H9 (cell line): ENCODE results near the gene GPR62. TPM values are rescaled to one million over a fixed set of nuclear protein-coding genes. Genes with fewer than 3 reads are reported as not detected.

Experiments used
- DNase-seq: peaks from one replicate; pipeline ENCODE4 v3.0.0-alpha.2; 2017
- H2AFZ ChIP-seq: one replicate; pipeline ENCODE4 v1.6.1; 2013; ENCODE audit warnings: mild to moderate bottlenecking, low read length, control low read depth, moderate library complexity
- H2AK5ac ChIP-seq: 2 replicates; pipeline ENCODE4 v1.6.1; 2013; ENCODE audit warnings: low read length, control low read depth, mixed read lengths; ENCODE audit not compliant: insufficient read length
- H2BK120ac ChIP-seq: one replicate; pipeline ENCODE4 v1.6.1; 2013; ENCODE audit warnings: low read depth, mild to moderate bottlenecking, low read length, control low read depth, inconsistent platforms; ENCODE audit not compliant: poor library complexity, severe bottlenecking
- H2BK12ac ChIP-seq: 2 replicates; pipeline ENCODE4 v1.6.1; 2013; ENCODE audit warnings: low read length, control low read depth, mixed read lengths, low read depth; ENCODE audit not compliant: insufficient read length
- H2BK15ac ChIP-seq: 2 replicates; pipeline ENCODE4 v1.6.1; 2013; ENCODE audit warnings: low read depth, low read length, control low read depth
- H2BK20ac ChIP-seq: one replicate; pipeline ENCODE4 v1.6.1; 2013; ENCODE audit warnings: low read depth, mild to moderate bottlenecking, low read length, control low read depth, inconsistent platforms; ENCODE audit not compliant: poor library complexity, severe bottlenecking
- H2BK5ac ChIP-seq: 2 replicates; pipeline ENCODE4 v1.6.1; 2013; ENCODE audit warnings: low read length, control low read depth, mixed read lengths; ENCODE audit not compliant: insufficient read length
- H3K14ac ChIP-seq: 2 replicates; pipeline ENCODE4 v1.6.1; 2013; ENCODE audit warnings: low read length, control low read depth; ENCODE audit not compliant: insufficient read depth
- H3K18ac ChIP-seq: 2 replicates; pipeline ENCODE4 v1.6.1; 2013; ENCODE audit warnings: low read depth, mild to moderate bottlenecking, mixed read lengths, low read length, control low read depth; ENCODE audit not compliant: insufficient read length
- H3K23ac ChIP-seq: 2 replicates; pipeline ENCODE4 v1.6.1; 2013; ENCODE audit warnings: low read length, control low read depth, mixed read lengths, low read depth; ENCODE audit not compliant: insufficient read length
- H3K23me2 ChIP-seq: 2 replicates; pipeline ENCODE4 v1.6.1; 2013; ENCODE audit warnings: low read depth, mild to moderate bottlenecking, mixed read lengths, low read length, control low read depth; ENCODE audit not compliant: insufficient read length, poor library complexity, severe bottlenecking
- H3K27ac ChIP-seq: 2 replicates; pipeline ENCODE4 v1.5.1; 2013; ENCODE audit warnings: low read length, control low read depth, mixed read lengths, low read depth; ENCODE audit not compliant: insufficient read length
- H3K27me3 ChIP-seq: 2 replicates; pipeline ENCODE4 v1.6.1; 2013; ENCODE audit warnings: low read length, control low read depth, inconsistent platforms; ENCODE audit not compliant: insufficient read depth
- H3K4ac ChIP-seq: 2 replicates; pipeline ENCODE4 v1.6.1; 2013; ENCODE audit warnings: low read depth, mild to moderate bottlenecking, control low read depth, inconsistent platforms, low read length, moderate library complexity
- H3K4me1 ChIP-seq: 2 replicates; pipeline ENCODE4 v1.6.1; 2013; ENCODE audit warnings: low read length, control low read depth, inconsistent platforms; ENCODE audit not compliant: insufficient read depth
- H3K4me2 ChIP-seq: 2 replicates; pipeline ENCODE4 v1.6.1; 2013; ENCODE audit warnings: low read length, control low read depth, mixed read lengths; ENCODE audit not compliant: insufficient read length, insufficient read depth
- H3K56ac ChIP-seq: 2 replicates; pipeline ENCODE4 v1.6.1; 2013; ENCODE audit warnings: low read depth, mild to moderate bottlenecking, mixed read lengths, low read length, control low read depth; ENCODE audit not compliant: insufficient read length
- H3K79me1 ChIP-seq: 2 replicates; pipeline ENCODE4 v1.6.1; 2013; ENCODE audit warnings: low read depth, mild to moderate bottlenecking, moderate library complexity, low read length, control low read depth, inconsistent platforms; ENCODE audit not compliant: insufficient read depth, poor library complexity, severe bottlenecking
- H3K79me2 ChIP-seq: 2 replicates; pipeline ENCODE4 v1.6.1; 2013; ENCODE audit warnings: low read length, control low read depth, inconsistent platforms; ENCODE audit not compliant: insufficient read depth
- H3K9ac ChIP-seq: 2 replicates; pipeline ENCODE4 v1.6.1; 2013; ENCODE audit warnings: low read length, control low read depth, mixed read lengths; ENCODE audit not compliant: insufficient read length; ENCODE audit errors: extremely low read depth
- H3K9me3 ChIP-seq: one replicate; pipeline ENCODE4 v1.6.1; 2013; ENCODE audit warnings: low read depth, low read length, inconsistent platforms; ENCODE audit not compliant: control insufficient read depth
- H3T11ph ChIP-seq: one replicate; pipeline ENCODE4 v1.6.1; 2013; ENCODE audit warnings: mild to moderate bottlenecking, low read length, control low read depth, inconsistent platforms
- H4K20me1 ChIP-seq: one replicate; pipeline ENCODE4 v1.6.1; 2013; ENCODE audit not compliant: control insufficient read depth, insufficient read length, insufficient read depth
- H4K5ac ChIP-seq: 2 replicates; pipeline ENCODE4 v1.6.1; 2013; ENCODE audit warnings: low read depth, mild to moderate bottlenecking, mixed read lengths, low read length, control low read depth; ENCODE audit not compliant: insufficient read length
- H4K8ac ChIP-seq: replicated peaks from 2 replicates; pipeline ENCODE4 v1.6.1; 2013; ENCODE audit warnings: low read length, control low read depth, mixed read lengths, low read depth; ENCODE audit not compliant: insufficient read length
- H4K91ac ChIP-seq: 2 replicates; pipeline ENCODE4 v1.6.1; 2013; ENCODE audit warnings: low read depth, mild to moderate bottlenecking, moderate library complexity, mixed read lengths, low read length, control low read depth; ENCODE audit not compliant: insufficient read length
- H3K27ac Mint-ChIP-seq, 3 experiments: 2 replicates in 2 of 3; 3 replicates in 1 of 3; pipeline ENCODE4 v1.8.0; 2020 to 2021; ENCODE audit warnings: mixed read lengths in 3 of 3, mild to moderate bottlenecking in 1 of 3, moderate library complexity in 1 of 3
- H3K27me3 Mint-ChIP-seq: 2 replicates; pipeline ENCODE4 v1.8.0; 2021; ENCODE audit warnings: low read depth, mild to moderate bottlenecking, moderate library complexity, mixed read lengths
- H3K36me3 Mint-ChIP-seq, 3 experiments: 2 replicates in 2 of 3; 3 replicates in 1 of 3; pipeline ENCODE4 v1.8.0; 2020 to 2021; ENCODE audit warnings: low read depth in 3 of 3, mixed read lengths in 3 of 3; ENCODE audit not compliant: insufficient read depth in 1 of 3
- H3K4me1 Mint-ChIP-seq, 2 experiments: 2 replicates each; pipeline ENCODE4 v1.8.0; 2020; ENCODE audit warnings: mixed read lengths in 2 of 2
- H3K4me3 Mint-ChIP-seq, 2 experiments: 2 replicates in 1 of 2; 3 replicates in 1 of 2; pipeline ENCODE4 v1.8.0; 2020 to 2021; ENCODE audit warnings: mild to moderate bottlenecking in 2 of 2, mixed read lengths in 2 of 2, moderate library complexity in 1 of 2
- H3K9me3 Mint-ChIP-seq, 2 experiments: 2 replicates in 1 of 2; 3 replicates in 1 of 2; pipeline ENCODE4 v1.8.0; 2020; ENCODE audit warnings: mild to moderate bottlenecking in 2 of 2, mixed read lengths in 2 of 2, moderate library complexity in 1 of 2
- CTCF ChIP-seq: fragments of 200-600 bp; sonication (generic); conservative IDR thresholded peaks from 3 replicates; pipeline ENCODE4 v1.8.0; 2021; ENCODE audit warnings: antibody characterized with exemption, mild to moderate bottlenecking
- WGBS: extraction: QIAGEN DNeasy Blood & Tissue Kit; methylation state at CpG from one replicate; pipeline ENCODE4 v1.1.7; 2013; ENCODE audit warnings: missing lambda C conversion rate, low lambda C conversion rate, mixed read lengths; ENCODE audit not compliant: insufficient read length; ENCODE audit errors: extremely low coverage; 5-methylcytosine and 5-hydroxymethylcytosine counted together
- total RNA-seq: library from RNA; stranded (reverse); gene quantifications from 2 replicates; pipeline ENCODE4 v1.2.1, GENCODE V29; 2021

GPR62 gene
- total RNA-seq, 1 experiment from 2014 or later: 0.13 TPM

DNA sequence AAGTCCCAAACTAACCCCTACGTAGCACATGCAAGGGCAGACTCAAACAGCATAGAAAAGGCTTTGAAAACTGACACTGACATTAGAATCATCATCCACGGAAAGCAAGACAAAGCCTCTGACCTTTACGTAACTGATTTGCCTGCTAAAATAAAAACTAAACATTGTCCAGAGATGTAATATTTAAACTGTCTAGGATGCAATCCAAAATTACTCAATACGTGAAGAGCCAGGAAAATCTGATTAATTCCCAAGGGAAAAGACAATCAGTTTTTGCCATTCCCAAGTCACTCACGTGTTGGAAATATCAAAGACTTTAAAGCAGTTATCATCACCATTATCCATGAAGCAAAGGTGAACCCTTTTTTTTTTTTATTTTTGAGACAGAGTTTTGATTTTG is 38.8 kb upstream of the GPR62 start:
- Histone ChIP-seq H3K23ac (no peak overlapping the region), H3K18ac (no peak overlapping the region), H3K4ac (no peak overlapping the region), H3K4me2 (no peak overlapping the region), H3K27ac (no peak overlapping the region), H2BK20ac (no peak overlapping the region), H3T11ph (no peak overlapping the region), H2AFZ (no peak overlapping the region), H3K27me3 (no peaks in the 10 kb centered on the region), H3K14ac (no peak overlapping the region), H3K9me3 (no peaks in the 10 kb centered on the region), H2BK15ac (no peak overlapping the region), H3K4me1 (no peaks in the 10 kb centered on the region), H4K8ac (no peak overlapping the region), H2BK120ac (no peak overlapping the region), H4K91ac (no peak overlapping the region), H4K20me1 (no peaks in the 10 kb centered on the region), H2BK12ac (no peak overlapping the region), H3K23me2 (no peaks in the 10 kb centered on the region), H3K79me1 (no peaks in the 10 kb centered on the region), H3K79me2 (no peaks in the 10 kb centered on the region), H3K56ac (no peak overlapping the region), H4K5ac (no peak overlapping the region), H2BK5ac (no peak overlapping the region), H3K9ac (no peak overlapping the region), H2AK5ac (no peak overlapping the region)
- Mint-ChIP-seq H3K4me1 (peaks cover 9 to 16% of the 10 kb centered on the region in 2 experiments), H3K9me3 (no peaks in the 10 kb centered on the region), H3K4me3 (no peak overlapping the region), H3K36me3 (no peaks in the 10 kb centered on the region), H3K27me3 (peaks cover 2% of the 10 kb centered on the region; the same call in 1 of the 2 replicates), H3K27ac (peak overlapping the region in 1 of 3 experiments; percentile 6; a peak in 1 of 7 replicates)
- no peak for TF ChIP-seq CTCF
- DNase-seq: no peak
- no CpG with 5 or more reads among the region's 5 CpGs for WGBS
